GM12873 (cell line): ENCODE results near the gene LTBR.

ENCODE experiments used
- TF ChIP-seq, protein P1 (sequence below): IDR thresholded peaks from 2 replicates; pipeline ENCODE4 v1.5.1; 2012; ENCODE audit warnings: low read depth, mild to moderate bottlenecking, moderate library complexity, low read length, control low read depth; ENCODE audit not compliant: insufficient read depth; ENCODE audit errors: missing control alignments

Gene LTBR

DNA sequence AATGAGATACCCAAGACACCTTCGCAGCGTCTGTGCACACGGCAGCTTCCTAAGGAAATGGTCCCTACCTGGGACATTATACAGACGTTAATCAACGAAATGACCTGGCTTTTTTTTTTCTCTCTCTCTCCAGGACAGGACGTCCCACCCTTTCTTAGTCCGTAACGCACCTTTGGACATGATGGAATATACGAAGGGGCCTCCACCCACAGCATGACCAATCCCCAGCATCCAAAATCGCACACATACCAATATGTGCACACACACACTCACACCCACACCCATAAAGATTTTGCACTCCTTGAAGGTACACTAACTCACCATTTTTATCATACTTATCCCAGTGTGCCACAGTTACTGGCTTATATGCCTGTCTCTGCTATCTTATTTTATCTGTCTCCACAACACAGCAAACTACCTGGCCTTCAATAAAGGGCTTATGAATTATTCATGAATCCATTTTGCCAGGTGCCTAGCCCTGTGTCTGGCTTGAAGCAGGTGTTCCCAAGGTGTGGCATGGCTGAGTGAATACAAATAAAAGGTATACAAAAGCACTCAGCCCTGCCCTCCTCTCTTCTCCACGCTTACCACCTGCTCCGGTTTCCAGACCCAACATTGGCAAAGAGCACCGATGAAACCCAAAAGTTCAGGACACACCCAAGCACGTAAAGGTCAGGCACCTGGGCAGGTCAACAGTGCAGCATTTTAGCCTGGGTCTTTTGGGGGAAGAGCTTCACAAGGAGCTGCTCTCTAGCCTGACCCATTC lies 10.8 kb upstream of the LTBR start:
- TF ChIP-seq, protein P1, sequence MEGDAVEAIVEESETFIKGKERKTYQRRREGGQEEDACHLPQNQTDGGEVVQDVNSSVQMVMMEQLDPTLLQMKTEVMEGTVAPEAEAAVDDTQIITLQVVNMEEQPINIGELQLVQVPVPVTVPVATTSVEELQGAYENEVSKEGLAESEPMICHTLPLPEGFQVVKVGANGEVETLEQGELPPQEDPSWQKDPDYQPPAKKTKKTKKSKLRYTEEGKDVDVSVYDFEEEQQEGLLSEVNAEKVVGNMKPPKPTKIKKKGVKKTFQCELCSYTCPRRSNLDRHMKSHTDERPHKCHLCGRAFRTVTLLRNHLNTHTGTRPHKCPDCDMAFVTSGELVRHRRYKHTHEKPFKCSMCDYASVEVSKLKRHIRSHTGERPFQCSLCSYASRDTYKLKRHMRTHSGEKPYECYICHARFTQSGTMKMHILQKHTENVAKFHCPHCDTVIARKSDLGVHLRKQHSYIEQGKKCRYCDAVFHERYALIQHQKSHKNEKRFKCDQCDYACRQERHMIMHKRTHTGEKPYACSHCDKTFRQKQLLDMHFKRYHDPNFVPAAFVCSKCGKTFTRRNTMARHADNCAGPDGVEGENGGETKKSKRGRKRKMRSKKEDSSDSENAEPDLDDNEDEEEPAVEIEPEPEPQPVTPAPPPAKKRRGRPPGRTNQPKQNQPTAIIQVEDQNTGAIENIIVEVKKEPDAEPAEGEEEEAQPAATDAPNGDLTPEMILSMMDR = no peak

DNA sequence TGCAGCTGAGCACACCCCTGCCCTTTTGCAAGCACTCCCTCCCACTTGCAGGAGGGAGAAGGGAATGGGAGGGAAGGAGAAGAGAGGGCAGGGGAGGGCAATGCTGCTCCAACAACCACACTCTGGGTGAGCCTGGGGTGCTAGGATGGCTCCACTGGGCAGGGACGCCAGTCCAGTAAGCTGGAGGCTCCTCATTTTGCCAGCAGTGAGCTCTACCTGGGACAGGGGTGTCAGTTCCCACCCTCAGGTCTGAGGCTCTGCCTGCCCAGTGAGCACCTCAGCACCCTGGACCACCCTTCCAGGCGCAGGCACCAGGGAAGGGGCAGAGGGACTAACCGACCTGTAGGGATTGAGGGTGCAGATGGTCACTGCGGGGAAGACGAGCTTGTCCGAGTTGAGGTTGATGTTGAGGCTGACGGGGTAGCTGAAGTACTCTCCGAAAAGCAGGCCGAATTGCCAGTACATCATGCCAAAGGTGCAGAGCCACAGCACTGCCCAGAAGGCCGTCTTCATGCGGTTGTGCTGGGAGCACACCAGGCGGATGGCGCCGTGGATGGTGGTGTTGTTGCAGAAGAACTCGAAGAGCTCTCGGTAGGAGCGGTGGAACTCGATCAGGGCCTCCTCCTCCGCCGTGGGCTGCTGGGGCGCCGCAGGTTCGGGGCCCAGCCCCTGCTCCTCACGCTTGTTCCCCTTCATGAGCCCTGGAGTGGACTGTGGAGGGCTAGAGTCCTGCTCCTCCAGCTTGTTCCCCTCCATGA lies 9.8 kb upstream of the LTBR start:
- TF ChIP-seq, protein P1 = no peak

DNA sequence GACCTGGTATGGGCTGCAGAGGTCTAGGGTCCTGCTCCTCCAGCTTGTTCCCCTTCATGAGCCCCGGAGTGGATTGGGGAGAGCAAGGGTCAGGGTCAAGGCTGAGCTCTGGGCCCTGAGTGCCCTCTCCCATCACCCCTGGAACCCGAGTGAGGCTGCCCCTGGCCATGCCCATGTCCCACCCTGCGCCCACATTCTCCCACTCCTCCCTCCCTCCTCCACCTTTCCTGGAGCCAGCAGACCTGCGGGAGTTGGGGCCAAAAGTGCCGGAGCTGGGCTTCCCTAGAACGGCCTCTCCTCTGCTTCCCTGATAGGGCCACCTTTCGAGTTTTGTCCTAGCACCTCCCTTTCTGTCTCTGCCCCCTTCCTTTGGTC lies 9.2 kb upstream of the LTBR start:
- TF ChIP-seq, protein P1 = no peak

DNA sequence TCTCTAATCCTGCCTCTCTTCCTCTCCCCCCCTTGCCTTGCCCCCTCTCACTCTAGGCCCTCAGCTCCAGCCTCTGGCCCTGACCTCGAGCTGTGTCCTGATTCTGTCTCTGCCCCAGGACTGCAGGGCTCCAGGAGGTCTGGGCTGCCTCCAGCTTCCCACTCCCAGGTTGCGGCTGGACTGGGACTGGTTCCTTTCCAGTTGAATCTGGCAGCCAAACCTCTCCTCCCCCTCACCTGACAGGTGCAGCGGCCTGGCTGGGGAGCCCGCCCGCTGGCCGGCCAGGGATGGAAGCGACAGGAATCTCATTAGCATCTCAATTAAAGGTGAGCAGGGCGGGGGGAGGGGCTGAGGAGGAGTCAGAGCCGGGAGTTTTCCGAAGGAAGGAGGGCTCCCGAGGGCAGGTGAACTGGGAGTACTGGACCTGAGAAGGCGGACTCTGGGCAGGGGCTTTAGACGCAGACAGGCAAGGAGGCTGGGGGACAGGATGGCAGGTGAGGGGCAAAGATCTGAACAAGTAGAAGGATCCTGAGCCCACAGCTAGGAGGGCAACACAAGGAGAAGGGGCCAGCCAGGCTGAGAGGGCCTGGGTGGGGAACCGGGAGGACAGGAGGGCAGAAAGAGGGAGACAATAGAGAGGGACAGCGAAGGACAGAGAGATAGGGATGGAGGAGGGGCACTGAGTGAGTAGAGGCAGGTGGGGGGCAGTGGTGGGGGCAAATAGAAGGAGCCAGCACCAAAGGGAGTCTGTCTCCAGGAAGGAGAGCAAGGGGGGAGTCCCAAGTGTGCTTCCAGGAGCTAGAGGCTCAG lies 8.5 kb upstream of the LTBR start, which contains the start of gene SCNN1A:
TSS of gene SCNN1A (minus strand) at position 295 of the 810 bp plus-strand sequence. CDS start 780 bp downstream, outside the sequence.
- TF ChIP-seq, protein P1 = no peak

DNA sequence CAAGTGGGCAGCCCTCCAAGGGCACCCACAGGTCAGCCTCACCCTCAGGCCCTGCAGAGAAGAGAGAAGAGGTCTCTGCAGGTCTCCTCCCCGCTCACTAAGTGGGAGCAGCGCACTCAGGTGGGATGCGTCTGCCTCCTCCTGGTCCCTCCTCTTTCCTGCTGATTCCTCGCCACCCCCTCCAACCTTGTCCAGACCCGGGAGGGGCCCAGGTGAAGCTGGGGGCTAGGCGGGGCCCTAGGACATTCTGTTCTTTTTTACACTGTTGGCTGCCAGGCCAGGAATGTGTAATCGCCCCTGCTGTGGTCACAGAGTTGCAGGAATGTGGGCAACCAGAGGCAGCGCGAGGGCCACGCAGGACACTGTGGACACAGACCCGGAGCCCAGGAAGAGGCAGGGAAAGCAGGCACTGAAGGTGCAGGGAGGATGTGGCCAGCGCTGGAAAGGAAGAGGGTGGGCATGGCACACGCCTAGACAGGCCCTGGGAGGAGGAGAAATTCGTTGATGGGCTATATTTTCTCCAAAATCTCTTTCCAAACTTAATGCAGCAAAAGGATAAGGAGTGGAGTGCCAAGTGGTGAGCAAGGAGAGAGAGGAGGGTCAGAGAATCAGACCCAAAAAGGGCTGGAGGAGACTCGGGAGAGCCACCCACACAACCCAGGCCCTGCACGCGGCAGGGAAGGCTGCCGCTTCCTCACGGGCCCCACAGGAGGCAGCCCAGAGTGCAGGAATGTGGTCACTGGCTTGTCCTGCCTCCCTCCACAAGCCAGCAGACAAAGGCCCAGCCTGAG lies 7.7 kb upstream of the LTBR start:
- TF ChIP-seq, protein P1 = peak; percentile 23

DNA sequence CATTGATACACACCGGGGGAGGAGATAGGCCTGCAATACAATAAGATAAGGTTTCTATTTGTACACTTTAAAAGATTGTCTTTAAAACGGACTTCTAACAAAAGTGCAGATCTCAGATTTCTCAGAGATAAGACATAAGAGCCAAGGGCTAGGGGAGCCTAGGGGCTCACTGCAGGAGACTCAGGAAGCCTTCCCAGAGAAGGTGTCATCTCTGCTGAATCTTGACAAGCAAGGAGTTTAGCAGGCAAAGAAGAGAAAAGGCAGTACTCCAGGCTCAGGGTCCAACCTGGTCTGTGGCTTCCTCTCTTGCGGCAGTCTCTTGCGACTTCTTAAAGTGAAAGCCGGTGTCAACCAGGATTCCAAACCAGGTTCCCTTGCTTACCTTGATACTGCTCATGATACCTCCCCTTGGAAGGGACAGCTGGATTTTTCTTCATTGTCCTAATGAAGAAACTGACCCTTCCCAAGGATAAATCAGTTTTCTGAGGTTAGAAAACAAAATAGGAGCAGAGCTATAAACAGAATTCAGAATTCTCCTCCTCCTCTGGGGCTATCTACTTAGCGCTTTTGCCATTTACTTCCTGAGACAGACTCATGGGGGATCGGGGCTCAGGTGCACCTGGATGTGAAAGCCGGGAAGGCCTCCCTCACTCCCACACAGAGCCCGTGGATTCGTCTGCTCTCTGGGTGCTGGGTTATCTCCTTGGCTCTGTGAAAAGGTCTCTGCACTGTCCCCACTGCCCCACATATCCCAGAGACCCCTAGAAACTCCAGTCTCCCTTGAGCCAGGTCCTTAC lies 6.9 kb upstream of the LTBR start:
- TF ChIP-seq, protein P1 = no peak
